ENCODE measurements around the gene MTNR1A.

GRCh38 chr4:186588503-186588902 is 33.1 kb upstream of the MTNR1A start:
- no peak for TF ChIP-seq CTCF (IDR thresholded peaks at IDR 0.05)
- TF ChIP-seq POLR2A (IDR thresholded peaks at IDR 0.05), result no peak

Measured in ovary (tissue), 3 donors.